Endothelial cell of umbilical vein (primary cell): ENCODE data around the gene C5orf58. TPM values are rescaled to one million over a fixed set of nuclear protein-coding genes. Genes with fewer than 3 reads are reported as not detected.

Experiments used
- BruUV-seq: library from RNA; stranded (reverse); fragments of 400-500 nt; replicated peaks from 2 replicates; lab custom pipeline; 2021; lab: Mats Ljungman, UMichigan
- CTCF ChIA-PET: fragments of 300-600, 350-600 bp; sonication (Branson Sonifier 250); formaldehyde crosslinking; loops from one replicate; lab custom pipeline; 2021; ENCODE audit warnings: antibody characterized with exemption, inconsistent platforms; lab: Charles Lee
- POLR2A ChIA-PET: fragments of 300-600, 350-600 bp; sonication (Branson Sonifier 250); formaldehyde crosslinking; loops from one replicate; lab custom pipeline; 2021; ENCODE audit warnings: antibody characterized with exemption, inconsistent platforms; lab: Charles Lee
- DNase-seq: peaks from one replicate; pipeline ENCODE4 v3.0.0-alpha.2; 2011; ENCODE audit warnings: low read depth, low spot score
- FAIRE-seq: peaks from 2 replicates; lab custom pipeline; 2011; peaks lifted over from hg19 to GRCh38; lab: Jason Lieb, UNC
- H2AFZ ChIP-seq: 2 replicates; pipeline ENCODE4 v1.6.0; 2012; ENCODE audit warnings: low read depth, low read length, control low read depth, inconsistent platforms
- H3K27ac ChIP-seq: 2 replicates; pipeline ENCODE4 v1.5.1; 2011; ENCODE audit warnings: low read depth, mild to moderate bottlenecking, control low read depth, low read length, moderate library complexity; ENCODE audit not compliant: insufficient read depth
- H3K27me3 ChIP-seq, 2 experiments: 2 replicates each; pipeline versions ENCODE4 v1.6.0 to v1.6.1; 2011; ENCODE audit warnings: low read length in 2 of 2, mixed read lengths in 1 of 2; ENCODE audit not compliant: control insufficient read depth in 2 of 2, insufficient read depth in 2 of 2
- H3K36me3 ChIP-seq, 2 experiments: 2 replicates in 1 of 2; 3 replicates in 1 of 2; pipeline ENCODE4 v1.5.1; 2011; ENCODE audit warnings: low read length in 2 of 2, mild to moderate bottlenecking in 1 of 2, moderate library complexity in 1 of 2; ENCODE audit not compliant: control insufficient read depth in 2 of 2, insufficient read depth in 2 of 2; ENCODE audit errors: extremely low read depth in 1 of 2
- H3K4me1 ChIP-seq: 3 replicates; pipeline ENCODE4 v1.5.1; 2011; ENCODE audit warnings: mild to moderate bottlenecking, low read length; ENCODE audit not compliant: control insufficient read depth, insufficient read depth; ENCODE audit errors: extremely low read depth
- H3K4me2 ChIP-seq: 2 replicates; pipeline ENCODE4 v1.6.1; 2011; ENCODE audit warnings: low read length, control low read depth, mixed read lengths; ENCODE audit not compliant: insufficient read depth
- H3K4me3 ChIP-seq, 3 experiments: fragments of 200-600 bp in 1 of 3; sonication (generic), shearing (Covaris generic) in 1 of 3; replicated peaks in 1 of 3; 2 replicates each; pipeline ENCODE4 v1.5.1; 2011 to 2016; ENCODE audit warnings: control low read depth in 3 of 3, low read length in 3 of 3, mild to moderate bottlenecking in 2 of 3, inconsistent platforms in 1 of 3, low read depth in 1 of 3, moderate library complexity in 1 of 3; ENCODE audit not compliant: insufficient read depth in 1 of 3
- H3K79me2 ChIP-seq: 2 replicates; pipeline ENCODE4 v1.6.0; 2012; ENCODE audit warnings: low read length, inconsistent platforms; ENCODE audit not compliant: control insufficient read depth, insufficient read depth
- H3K9ac ChIP-seq: replicated peaks from 2 replicates; pipeline ENCODE3; 2011; ENCODE audit warnings: low read length, control low read depth; ENCODE audit not compliant: insufficient read depth; ENCODE audit errors: extremely low read depth
- H3K9me1 ChIP-seq: replicated peaks from 3 replicates; pipeline ENCODE4 v1.6.0; 2011; ENCODE audit warnings: mild to moderate bottlenecking, low read length; ENCODE audit not compliant: control insufficient read depth, insufficient read depth; ENCODE audit errors: extremely low read depth
- H3K9me3 ChIP-seq: replicated peaks from 2 replicates; pipeline ENCODE4 v1.5.1; 2012; ENCODE audit warnings: low read length, inconsistent platforms; ENCODE audit not compliant: control insufficient read depth, insufficient read depth
- H4K20me1 ChIP-seq: replicated peaks from 2 replicates; pipeline ENCODE3; 2011; ENCODE audit warnings: mild to moderate bottlenecking, low read length; ENCODE audit not compliant: control insufficient read depth, insufficient read depth; ENCODE audit errors: extremely low read depth
- EZH2 ChIP-seq: IDR thresholded peaks from 2 replicates; pipeline ENCODE4 v1.6.1; 2012; ENCODE audit warnings: borderline replicate concordance, low read depth, mild to moderate bottlenecking, moderate library complexity, low read length, inconsistent platforms; ENCODE audit not compliant: severe bottlenecking
- FOS ChIP-seq: IDR thresholded peaks from 2 replicates; pipeline ENCODE4 v1.6.1; 2011; ENCODE audit warnings: mild to moderate bottlenecking, low read length, moderate library complexity, borderline replicate concordance; ENCODE audit not compliant: insufficient read depth
- GATA2 ChIP-seq: IDR thresholded peaks from 2 replicates; pipeline ENCODE4 v1.7.0; 2011; ENCODE audit warnings: low read depth, mild to moderate bottlenecking, moderate library complexity, mixed read lengths, low read length; ENCODE audit not compliant: insufficient read length, insufficient read depth
- JUN ChIP-seq: IDR thresholded peaks from 2 replicates; pipeline ENCODE4 v1.6.1; 2011; ENCODE audit warnings: borderline replicate concordance, low read depth; ENCODE audit not compliant: insufficient read length, insufficient read depth
- MAX ChIP-seq: IDR thresholded peaks from 2 replicates; pipeline ENCODE4 v1.6.1; 2011; ENCODE audit not compliant: insufficient read depth, insufficient read length
- MYC ChIP-seq: IDR thresholded peaks from one replicate; pipeline ENCODE4 v1.6.1; 2011; ENCODE audit warnings: mild to moderate bottlenecking, low read depth, low read length
- POLR2A ChIP-seq: IDR thresholded peaks from 2 replicates; pipeline ENCODE4 v1.6.1; 2012; ENCODE audit warnings: low read depth, mild to moderate bottlenecking, control low read depth, low read length
- POLR2AphosphoS5 ChIP-seq: IDR thresholded peaks from 2 replicates; pipeline ENCODE4 v1.6.1; 2012; ENCODE audit warnings: low read depth, mild to moderate bottlenecking, control low read depth, low read length, moderate library complexity; ENCODE audit not compliant: insufficient read depth
- dilution Hi-C: fragments of 300-500 bp; cut with MboI; formaldehyde crosslinking; loops from one replicate; pipeline ENCODE4 v1.15.0; 2019; ENCODE audit warnings: low sequenced_read_pairs; ENCODE audit not compliant: extremely low pct_ligation_motif_present
- intact Hi-C: fragments of 100-400 bp; cut with micrococcal nuclease; formaldehyde crosslinking; loops from one replicate; pipeline ENCODE4 v1.10.0; 2022
- polyA plus RNA-seq, 4 experiments: library from polyadenylated mRNA; depleted of rRNA in 3 of 4; stranded (reverse) in 3 of 4; unstranded in 1 of 4; fragments of >200 nt; gene quantifications; 2 replicates each; pipeline versions ENCODE4 v1.2.1 to v1.2.3, GENCODE V29; 2011 to 2012; ENCODE audit warnings: missing spikeins in 1 of 4
- total RNA-seq: library from RNA; stranded (reverse); gene quantifications from 2 replicates; pipeline ENCODE4 v1.2.3, GENCODE V29; 2021
- TF ChIP-seq, protein P1 (sequence below), 2 donors: IDR thresholded peaks; 1 replicate in 1 of 2; 2 replicates in 1 of 2; pipeline ENCODE4 v1.5.1; 2011; ENCODE audit warnings: low read length in 2 of 2, mild to moderate bottlenecking in 2 of 2, moderate library complexity in 2 of 2, control low read depth in 1 of 2, inconsistent platforms in 1 of 2, low read depth in 1 of 2; ENCODE audit not compliant: insufficient read depth in 1 of 2; ENCODE audit errors: extremely low read depth in 1 of 2

Gene C5orf58
- total and polyA plus RNA-seq, 2 donors (not counting 3 experiments of a cell fraction or from before 2014, with no cell fraction given): not detected

DNA sequence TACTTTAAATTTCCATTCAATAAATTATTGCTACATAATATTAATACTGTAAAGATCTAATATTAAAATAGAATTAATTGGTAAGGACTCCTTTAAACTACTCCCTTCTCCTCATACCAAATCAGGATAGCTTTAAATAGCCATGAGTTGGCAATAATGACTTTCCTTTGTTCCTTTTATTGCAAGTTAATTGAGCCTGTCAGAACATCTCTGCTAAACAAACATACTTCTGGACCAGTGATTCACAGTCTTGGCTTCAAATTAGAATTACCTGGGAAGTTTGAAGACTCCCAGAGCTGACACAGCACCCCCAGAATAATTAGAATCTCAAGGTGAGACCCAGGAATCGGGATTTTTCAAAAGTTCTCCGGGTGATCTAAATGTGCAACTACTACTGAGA, 18.7 kb downstream of the C5orf58 start:
- dilution Hi-C loops: no loop called here
- H3K9ac ChIP-seq: no peak overlapping the region
- H3K79me2 ChIP-seq: no peaks in the 10 kb centered on the region
- ChIA-PET POLR2A (no interaction called here), CTCF (interaction anchor here (1.1 to 1.8 kb wide), 3 partner anchors 26 to 173 kb away, joined by 4 to 5 read pairs (median 5); no protein-coding TSS in a partner anchor)
- H3K4me1 ChIP-seq: no peaks in the 10 kb centered on the region
- peaks cover 10 to 36% of the 10 kb centered on the region in 2 experiments for H3K27me3 ChIP-seq
- H3K4me2 ChIP-seq: no peak overlapping the region
- H3K27ac ChIP-seq: no peak overlapping the region
- FAIRE-seq: no peak
- DNase-seq: no peak
- no TSS peak for BruUV-seq
- TF ChIP-seq MAX (no peak), MYC (no peak), FOS (no peak), POLR2AphosphoS5 (no peak), GATA2 (no peak), POLR2A (no peak), JUN (no peak), EZH2 (no peak)
- TF ChIP-seq, protein P1, sequence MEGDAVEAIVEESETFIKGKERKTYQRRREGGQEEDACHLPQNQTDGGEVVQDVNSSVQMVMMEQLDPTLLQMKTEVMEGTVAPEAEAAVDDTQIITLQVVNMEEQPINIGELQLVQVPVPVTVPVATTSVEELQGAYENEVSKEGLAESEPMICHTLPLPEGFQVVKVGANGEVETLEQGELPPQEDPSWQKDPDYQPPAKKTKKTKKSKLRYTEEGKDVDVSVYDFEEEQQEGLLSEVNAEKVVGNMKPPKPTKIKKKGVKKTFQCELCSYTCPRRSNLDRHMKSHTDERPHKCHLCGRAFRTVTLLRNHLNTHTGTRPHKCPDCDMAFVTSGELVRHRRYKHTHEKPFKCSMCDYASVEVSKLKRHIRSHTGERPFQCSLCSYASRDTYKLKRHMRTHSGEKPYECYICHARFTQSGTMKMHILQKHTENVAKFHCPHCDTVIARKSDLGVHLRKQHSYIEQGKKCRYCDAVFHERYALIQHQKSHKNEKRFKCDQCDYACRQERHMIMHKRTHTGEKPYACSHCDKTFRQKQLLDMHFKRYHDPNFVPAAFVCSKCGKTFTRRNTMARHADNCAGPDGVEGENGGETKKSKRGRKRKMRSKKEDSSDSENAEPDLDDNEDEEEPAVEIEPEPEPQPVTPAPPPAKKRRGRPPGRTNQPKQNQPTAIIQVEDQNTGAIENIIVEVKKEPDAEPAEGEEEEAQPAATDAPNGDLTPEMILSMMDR (IDR thresholded peaks at IDR 0.05; ENCODE audit: extremely low read depth in 1 of 2, insufficient read depth in 1 of 2, low read depth in 1 of 2, low read length in 2 of 2): no peak
- no peak overlapping the region for H3K4me3 ChIP-seq
- no peaks in the 10 kb centered on the region for H4K20me1 ChIP-seq
- intact Hi-C loops: no loop called here
- no peaks in the 10 kb centered on the region for H3K9me1 ChIP-seq
- no peaks in the 10 kb centered on the region for H3K36me3 ChIP-seq
- H3K9me3 ChIP-seq: no peaks in the 10 kb centered on the region
- H2AFZ ChIP-seq: no peak overlapping the region
